Stimulated activated memory B cell treated with anti-CD40 and anti-IgM and Interleukin-4, amounts not matched to agents 10 μg/mL and 1 μg/mL and 100 μg/mL, for 72 hours (primary cell): ENCODE measurements around the gene CALU.

Source experiments
- ATAC-seq: fragments of 150-1000 bp; cut with Tn5 transposase; 2 replicates; pipeline ENCODE4 v1.10.0; 2021
- H3K27ac Mint-ChIP-seq: one replicate; pipeline ENCODE4 v1.8.0; 2022; ENCODE audit warnings: mild to moderate bottlenecking, mixed read lengths
- H3K27me3 Mint-ChIP-seq: one replicate; pipeline ENCODE4 v1.8.0; 2022; ENCODE audit warnings: mixed read lengths
- H3K36me3 Mint-ChIP-seq: one replicate; pipeline ENCODE4 v1.8.0; 2022; ENCODE audit warnings: mixed read lengths
- H3K4me1 Mint-ChIP-seq: one replicate; pipeline ENCODE4 v1.8.0; 2022; ENCODE audit warnings: mixed read lengths
- H3K4me3 Mint-ChIP-seq: one replicate; pipeline ENCODE4 v1.8.0; 2022; ENCODE audit warnings: mild to moderate bottlenecking, moderate library complexity, mixed read lengths
- H3K9me3 Mint-ChIP-seq: one replicate; pipeline ENCODE4 v1.8.0; 2022; ENCODE audit warnings: mixed read lengths

Gene CALU

GRCh38 chr7:128755075-128755818 lies 16.1 kb downstream of the CALU start:
- Mint-ChIP-seq H3K4me3 (no peak overlapping the region), H3K27me3 (no peaks in the 10 kb centered on the region), H3K36me3 (peaks cover 34% of the 10 kb centered on the region), H3K27ac (no peak overlapping the region), H3K4me1 (no peaks in the 10 kb centered on the region), H3K9me3 (no peaks in the 10 kb centered on the region)
- ATAC-seq = no peak

- Mint-ChIP-seq H3K27me3 (no peaks in the 10 kb centered on the region), H3K9me3 (no peaks in the 10 kb centered on the region), H3K4me3 (no peak overlapping the region), H3K27ac (no peak overlapping the region), H3K36me3 (peaks cover 39% of the 10 kb centered on the region), H3K4me1 (no peaks in the 10 kb centered on the region)
- ATAC-seq = no peak
These were observed 16.8 kb downstream of the CALU start for GRCh38 chr7:128755819-128756476.

- H3K4me3 Mint-ChIP-seq = no peak overlapping the region
- H3K4me1 Mint-ChIP-seq = no peaks in the 10 kb centered on the region
- no peaks in the 10 kb centered on the region for H3K9me3 Mint-ChIP-seq
- H3K36me3 Mint-ChIP-seq = peaks cover 49% of the 10 kb centered on the region
- ATAC-seq = no peak
- H3K27ac Mint-ChIP-seq = no peak overlapping the region
- H3K27me3 Mint-ChIP-seq = no peaks in the 10 kb centered on the region
These were observed 18.0 kb downstream of the CALU start for GRCh38 chr7:128757203-128757602.

GRCh38 chr7:128758553-128758952 lies 19.4 kb downstream of the CALU start:
- H3K27ac Mint-ChIP-seq = no peak overlapping the region
- peaks cover 47% of the 10 kb centered on the region for H3K36me3 Mint-ChIP-seq
- no peaks in the 10 kb centered on the region for H3K27me3 Mint-ChIP-seq

GRCh38 chr7:128759242-128759641 lies 20.1 kb downstream of the CALU start:
- Mint-ChIP-seq H3K4me3 (no peak overlapping the region), H3K9me3 (no peaks in the 10 kb centered on the region), H3K27me3 (no peaks in the 10 kb centered on the region), H3K36me3 (peaks cover 43% of the 10 kb centered on the region), H3K4me1 (no peaks in the 10 kb centered on the region), H3K27ac (no peak overlapping the region)
- ATAC-seq = no peak

More at GRCh38 chr7:128758553-128758952, 19.4 kb downstream of the CALU start:
- Mint-ChIP-seq H3K9me3 (no peaks in the 10 kb centered on the region), H3K4me1 (no peaks in the 10 kb centered on the region), H3K4me3 (no peak overlapping the region)
- no peak for ATAC-seq

GRCh38 chr7:128763541-128763940 lies 24.4 kb downstream of the CALU start:
- H3K27me3 Mint-ChIP-seq = no peaks in the 10 kb centered on the region
- H3K9me3 Mint-ChIP-seq = no peaks in the 10 kb centered on the region
- no peaks in the 10 kb centered on the region for H3K4me1 Mint-ChIP-seq
- no peak overlapping the region for H3K27ac Mint-ChIP-seq
- ATAC-seq = no peak
- H3K4me3 Mint-ChIP-seq = no peak overlapping the region
- H3K36me3 Mint-ChIP-seq = peaks cover 50% of the 10 kb centered on the region

GRCh38 chr7:128767475-128768110 lies 28.4 kb downstream of the CALU start:
- no peak overlapping the region for H3K27ac Mint-ChIP-seq
- no peak for ATAC-seq
- H3K9me3 Mint-ChIP-seq = no peaks in the 10 kb centered on the region
- no peak overlapping the region for H3K4me3 Mint-ChIP-seq
- H3K27me3 Mint-ChIP-seq = no peaks in the 10 kb centered on the region
- H3K36me3 Mint-ChIP-seq = peaks cover 69% of the 10 kb centered on the region
- H3K4me1 Mint-ChIP-seq = no peaks in the 10 kb centered on the region

GRCh38 chr7:128770233-128770632 lies 31.1 kb downstream of the CALU start:
- peaks cover 80% of the 10 kb centered on the region for H3K36me3 Mint-ChIP-seq
- H3K9me3 Mint-ChIP-seq = no peaks in the 10 kb centered on the region
- H3K27me3 Mint-ChIP-seq = no peaks in the 10 kb centered on the region
- no peak overlapping the region for H3K27ac Mint-ChIP-seq
- no peak for ATAC-seq
- H3K4me3 Mint-ChIP-seq = no peak overlapping the region
- no peaks in the 10 kb centered on the region for H3K4me1 Mint-ChIP-seq

- Mint-ChIP-seq H3K27me3 (no peaks in the 10 kb centered on the region), H3K27ac (no peak overlapping the region), H3K9me3 (peaks cover 7% of the 10 kb centered on the region), H3K4me1 (no peaks in the 10 kb centered on the region), H3K4me3 (no peak overlapping the region), H3K36me3 (peaks cover 71% of the 10 kb centered on the region)
- ATAC-seq = no peak
These were observed 34.4 kb downstream of the CALU start for GRCh38 chr7:128773604-128774003.

GRCh38 chr7:128774029-128774689 lies 35.0 kb downstream of the CALU start:
- H3K4me1 Mint-ChIP-seq = no peaks in the 10 kb centered on the region
- H3K9me3 Mint-ChIP-seq = peaks cover 7% of the 10 kb centered on the region
- no peak for ATAC-seq
- no peaks in the 10 kb centered on the region for H3K27me3 Mint-ChIP-seq
- no peak overlapping the region for H3K4me3 Mint-ChIP-seq
- H3K27ac Mint-ChIP-seq = no peak overlapping the region
- H3K36me3 Mint-ChIP-seq = peaks cover 65% of the 10 kb centered on the region

GRCh38 chr7:128774921-128775320 lies 35.8 kb downstream of the CALU start:
- Mint-ChIP-seq H3K27ac (no peak overlapping the region), H3K27me3 (no peaks in the 10 kb centered on the region), H3K4me1 (no peaks in the 10 kb centered on the region), H3K9me3 (peaks cover 7% of the 10 kb centered on the region), H3K36me3 (peaks cover 58% of the 10 kb centered on the region), H3K4me3 (no peak overlapping the region)
- ATAC-seq = no peak

- ATAC-seq = no peak
- Mint-ChIP-seq H3K27ac (no peak within 1 kb of the TSS), H3K36me3 (peaks cover 50% of the 10 kb centered on the region), H3K9me3 (peaks cover 7% of the 10 kb centered on the region), H3K4me1 (no peaks in the 10 kb centered on the region), H3K27me3 (no peaks in the 10 kb centered on the region), H3K4me3 (no peak within 1 kb of the TSS)
These were observed 36.8 kb downstream of the CALU start, which contains the start of gene OPN1SW for GRCh38 chr7:128775744-128776474. TSS of gene OPN1SW (minus strand) at chr7:128775794. CDS start at chr7:128775781, 13 bp downstream.

- Mint-ChIP-seq H3K27me3 (no peaks in the 10 kb centered on the region), H3K36me3 (peaks cover 36% of the 10 kb centered on the region), H3K4me3 (no peak overlapping the region), H3K27ac (no peak overlapping the region), H3K9me3 (peaks cover 7% of the 10 kb centered on the region), H3K4me1 (no peaks in the 10 kb centered on the region)
- no peak for ATAC-seq
These were observed 38.3 kb downstream of the CALU start for GRCh38 chr7:128777156-128778123.

- Mint-ChIP-seq H3K27ac (no peak overlapping the region), H3K9me3 (peaks cover 7% of the 10 kb centered on the region), H3K4me3 (no peak overlapping the region), H3K36me3 (peaks cover 23% of the 10 kb centered on the region), H3K4me1 (no peaks in the 10 kb centered on the region), H3K27me3 (no peaks in the 10 kb centered on the region)
- ATAC-seq = peak; percentile 35
These were observed 39.8 kb downstream of the CALU start for GRCh38 chr7:128778946-128779345.
